Mesenchymal stem cell (in vitro differentiated cells and primary cell): Measurements from ENCODE around the gene SLC25A18.

ENCODE experiments used
- DNase-seq: peaks from one replicate; pipeline ENCODE4 v3.0.0-alpha.2; 2013
- H2AFZ ChIP-seq: one replicate; pipeline ENCODE4 v1.6.1; 2013; ENCODE audit warnings: low read depth, mild to moderate bottlenecking, control low read depth, inconsistent platforms, low read length, moderate library complexity
- H2AK5ac ChIP-seq: 2 replicates; pipeline ENCODE4 v1.6.1; 2013; ENCODE audit warnings: low read length, moderate library complexity, mild to moderate bottlenecking, inconsistent platforms; ENCODE audit not compliant: severe bottlenecking
- H2BK120ac ChIP-seq: one replicate; pipeline ENCODE4 v1.6.1; 2013; ENCODE audit warnings: low read depth, mild to moderate bottlenecking, inconsistent platforms, low read length, moderate library complexity
- H2BK12ac ChIP-seq, 2 experiments: one replicate each; pipeline ENCODE4 v1.6.1; 2013; ENCODE audit warnings: inconsistent platforms in 2 of 2, low read length in 2 of 2, mild to moderate bottlenecking in 2 of 2, moderate library complexity in 2 of 2, control low read depth in 1 of 2
- H2BK15ac ChIP-seq: one replicate; pipeline ENCODE4 v1.6.1; 2013; ENCODE audit warnings: mild to moderate bottlenecking, low read depth, inconsistent platforms; ENCODE audit not compliant: poor library complexity, severe bottlenecking
- H2BK5ac ChIP-seq: 2 replicates; pipeline ENCODE4 v1.6.1; 2013; ENCODE audit warnings: low read depth, mild to moderate bottlenecking, low read length, control low read depth, inconsistent platforms; ENCODE audit not compliant: poor library complexity, severe bottlenecking
- H3K14ac ChIP-seq, 2 experiments: one replicate each; pipeline ENCODE4 v1.6.1; 2013; ENCODE audit warnings: inconsistent platforms in 2 of 2, low read length in 2 of 2, control low read depth in 1 of 2, mild to moderate bottlenecking in 1 of 2, moderate library complexity in 1 of 2
- H3K18ac ChIP-seq, 2 experiments: one replicate each; pipeline ENCODE4 v1.6.1; 2013; ENCODE audit warnings: inconsistent platforms in 2 of 2, low read length in 2 of 2, control low read depth in 1 of 2, low read depth in 1 of 2, mild to moderate bottlenecking in 1 of 2
- H3K23ac ChIP-seq, 2 experiments: one replicate each; pipeline ENCODE4 v1.6.1; 2013; ENCODE audit warnings: inconsistent platforms in 2 of 2, low read length in 2 of 2, mild to moderate bottlenecking in 2 of 2, moderate library complexity in 2 of 2, control low read depth in 1 of 2
- H3K27ac ChIP-seq: 2 replicates; pipeline ENCODE4 v1.5.1; 2013; ENCODE audit warnings: mild to moderate bottlenecking, moderate library complexity, low read length, control low read depth, inconsistent platforms; ENCODE audit not compliant: poor library complexity, severe bottlenecking
- H3K27me3 ChIP-seq, 2 experiments: 2 replicates each; pipeline versions ENCODE4 v1.6.1 to v1.7.0; 2013; ENCODE audit warnings: low read length in 2 of 2, mild to moderate bottlenecking in 2 of 2, moderate library complexity in 2 of 2, control low read depth in 1 of 2, inconsistent platforms in 1 of 2; ENCODE audit not compliant: control insufficient read depth in 1 of 2, insufficient read depth in 1 of 2
- H3K36me3 ChIP-seq, 2 experiments: 2 replicates each; pipeline versions ENCODE4 v1.6.1 to v1.7.0; 2013; ENCODE audit warnings: low read length in 2 of 2, control low read depth in 1 of 2, inconsistent platforms in 1 of 2, low read depth in 1 of 2, mild to moderate bottlenecking in 1 of 2; ENCODE audit not compliant: insufficient read depth in 2 of 2, control insufficient read depth in 1 of 2
- H3K4ac ChIP-seq, 2 experiments: one replicate each; pipeline ENCODE4 v1.6.1; 2013; ENCODE audit warnings: inconsistent platforms in 2 of 2, low read length in 2 of 2, mild to moderate bottlenecking in 2 of 2, moderate library complexity in 2 of 2, control low read depth in 1 of 2, low read depth in 1 of 2
- H3K4me1 ChIP-seq: 2 replicates; pipeline ENCODE4 v1.6.1; 2013; ENCODE audit warnings: low read depth, low read length, control low read depth; ENCODE audit not compliant: control insufficient read depth, insufficient read depth
- H3K4me2 ChIP-seq: 2 replicates; pipeline ENCODE4 v1.6.1; 2013; ENCODE audit warnings: low read length, mild to moderate bottlenecking, inconsistent platforms; ENCODE audit not compliant: poor library complexity, severe bottlenecking
- H3K4me3 ChIP-seq, 2 experiments: 2 replicates each; pipeline versions ENCODE4 v1.5.1 to v1.7.0; 2013; ENCODE audit warnings: low read length in 2 of 2, mild to moderate bottlenecking in 2 of 2, control low read depth in 1 of 2, low read depth in 1 of 2; ENCODE audit not compliant: insufficient read depth in 1 of 2
- H3K79me1 ChIP-seq: replicated peaks from 2 replicates; pipeline ENCODE4 v1.6.1; 2013; ENCODE audit warnings: mild to moderate bottlenecking, control low read depth, low read length, inconsistent platforms; ENCODE audit not compliant: poor library complexity, severe bottlenecking
- H3K9ac ChIP-seq: 2 replicates; pipeline ENCODE4 v1.7.0; 2013; ENCODE audit warnings: mild to moderate bottlenecking, low read length, moderate library complexity
- H3K9me3 ChIP-seq: 2 replicates; pipeline ENCODE4 v1.7.0; 2013; ENCODE audit warnings: mild to moderate bottlenecking, low read length; ENCODE audit not compliant: control insufficient read depth
- H4K8ac ChIP-seq: one replicate; pipeline ENCODE4 v1.6.1; 2013; ENCODE audit warnings: inconsistent platforms, mild to moderate bottlenecking, low read length, moderate library complexity
- H4K91ac ChIP-seq: one replicate; pipeline ENCODE4 v1.6.1; 2013; ENCODE audit warnings: mild to moderate bottlenecking, low read length, inconsistent platforms
- WGBS: methylation state at CpG from one replicate; pipeline ENCODE4 v1.1.7; 2013; ENCODE audit warnings: mixed read lengths; 5-methylcytosine and 5-hydroxymethylcytosine counted together

SLC25A18 gene

GRCh38 chr22:17580441-17581031 lies 17.2 kb downstream of the SLC25A18 start:
- 81% methylated on average over 15 of the region's 15 CpGs for WGBS
- no peak overlapping the region for H4K91ac ChIP-seq
- H3K18ac ChIP-seq, result no peak overlapping the region
- no peak overlapping the region for H3K9ac ChIP-seq
- no peak overlapping the region for H2BK15ac ChIP-seq
- no peaks in the 10 kb centered on the region for H3K27me3 ChIP-seq
- no peak overlapping the region for H2BK12ac ChIP-seq
- H3K14ac ChIP-seq, result no peak overlapping the region
- peaks cover 6% of the 10 kb centered on the region for H3K4me1 ChIP-seq
- H3K4me3 ChIP-seq, result no peak overlapping the region
- H3K4ac ChIP-seq, result no peak overlapping the region
- H4K8ac ChIP-seq, result no peak overlapping the region
- H3K27ac ChIP-seq, result no peak overlapping the region
- H3K4me2 ChIP-seq, result no peak overlapping the region
- no peak overlapping the region for H2AFZ ChIP-seq
- no peaks in the 10 kb centered on the region for H3K9me3 ChIP-seq
- H3K36me3 ChIP-seq, result no peaks in the 10 kb centered on the region
- no peak for DNase-seq
- H2BK120ac ChIP-seq, result no peak overlapping the region
- H2AK5ac ChIP-seq, result no peak overlapping the region
- H2BK5ac ChIP-seq, result no peak overlapping the region
- no peaks in the 10 kb centered on the region for H3K79me1 ChIP-seq
- H3K23ac ChIP-seq, result no peak overlapping the region

GRCh38 chr22:17581056-17581455 lies 17.8 kb downstream of the SLC25A18 start:
- no peaks in the 10 kb centered on the region for H3K9me3 ChIP-seq
- H3K9ac ChIP-seq, result no peak overlapping the region
- DNase-seq, result no peak
- H3K4me3 ChIP-seq, result no peak overlapping the region
- H3K4me1 ChIP-seq, result peaks cover 6% of the 10 kb centered on the region
- no peak overlapping the region for H4K91ac ChIP-seq
- H3K27me3 ChIP-seq, result no peaks in the 10 kb centered on the region
- H3K23ac ChIP-seq, result no peak overlapping the region
- H2BK5ac ChIP-seq, result no peak overlapping the region
- H2BK15ac ChIP-seq, result no peak overlapping the region
- no peak overlapping the region for H2BK120ac ChIP-seq
- no peak overlapping the region for H2AFZ ChIP-seq
- H4K8ac ChIP-seq, result no peak overlapping the region
- no peak overlapping the region for H3K14ac ChIP-seq
- no peak overlapping the region for H3K4ac ChIP-seq
- H3K36me3 ChIP-seq, result no peaks in the 10 kb centered on the region
- 92% methylated on average over 21 of the region's 21 CpGs for WGBS
- H3K4me2 ChIP-seq, result no peak overlapping the region
- H3K18ac ChIP-seq, result no peak overlapping the region
- no peak overlapping the region for H2BK12ac ChIP-seq
- no peak overlapping the region for H3K27ac ChIP-seq
- H2AK5ac ChIP-seq, result no peak overlapping the region
- H3K79me1 ChIP-seq, result no peaks in the 10 kb centered on the region

DNA sequence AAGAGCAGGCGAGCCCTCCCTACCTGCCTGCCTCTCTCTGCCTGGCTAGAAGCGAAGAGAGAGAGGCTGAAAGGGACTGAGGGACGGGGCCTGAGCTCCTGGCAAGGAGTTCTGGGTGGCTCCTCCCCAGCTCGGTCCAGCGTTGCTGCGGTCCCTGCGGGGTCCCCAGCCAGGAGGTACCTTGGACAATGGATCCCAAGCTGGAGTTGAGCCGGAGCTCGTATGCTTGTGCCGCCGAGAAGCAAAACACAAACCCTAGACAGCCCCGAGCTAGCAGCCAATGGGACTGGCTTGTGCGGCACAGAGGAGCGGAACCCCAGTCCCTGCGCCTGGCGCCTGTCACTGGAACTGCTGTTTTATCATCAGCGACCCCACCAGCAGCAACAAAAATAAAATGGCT lies 18.3 kb downstream of the SLC25A18 start:
- H3K27ac ChIP-seq, result no peak overlapping the region
- no peak overlapping the region for H3K14ac ChIP-seq
- no peak overlapping the region for H3K4me2 ChIP-seq
- no peak overlapping the region for H2BK5ac ChIP-seq
- H2BK12ac ChIP-seq, result no peak overlapping the region
- H3K79me1 ChIP-seq, result no peaks in the 10 kb centered on the region
- no peak overlapping the region for H2BK120ac ChIP-seq
- H2AFZ ChIP-seq, result no peak overlapping the region
- H4K91ac ChIP-seq, result no peak overlapping the region
- no peak overlapping the region for H4K8ac ChIP-seq
- H3K4me3 ChIP-seq, result no peak overlapping the region
- H3K9me3 ChIP-seq, result no peaks in the 10 kb centered on the region
- no peak overlapping the region for H3K4ac ChIP-seq
- H3K4me1 ChIP-seq, result peaks cover 2% of the 10 kb centered on the region
- no peaks in the 10 kb centered on the region for H3K27me3 ChIP-seq
- no peak overlapping the region for H2AK5ac ChIP-seq
- H2BK15ac ChIP-seq, result no peak overlapping the region
- 96% methylated on average over 17 of the region's 17 CpGs for WGBS
- no peak for DNase-seq
- H3K23ac ChIP-seq, result no peak overlapping the region
- no peak overlapping the region for H3K9ac ChIP-seq
- no peaks in the 10 kb centered on the region for H3K36me3 ChIP-seq
- H3K18ac ChIP-seq, result no peak overlapping the region

GRCh38 chr22:17583151-17583550 lies 19.9 kb downstream of the SLC25A18 start:
- H3K4me2 ChIP-seq, result no peak overlapping the region
- no peak overlapping the region for H3K4me3 ChIP-seq
- peaks cover 5 to 7% of the 10 kb centered on the region in 2 experiments for H3K36me3 ChIP-seq
- H3K9me3 ChIP-seq, result no peaks in the 10 kb centered on the region
- H3K27ac ChIP-seq, result no peak overlapping the region
- H4K8ac ChIP-seq, result no peak overlapping the region
- H3K27me3 ChIP-seq, result no peaks in the 10 kb centered on the region
- no peak overlapping the region for H4K91ac ChIP-seq
- WGBS, result 89% methylated on average over 10 of the region's 10 CpGs
- no peak overlapping the region for H3K18ac ChIP-seq
- H2BK15ac ChIP-seq, result no peak overlapping the region
- H3K4ac ChIP-seq, result no peak overlapping the region
- H3K23ac ChIP-seq, result no peak overlapping the region
- H2BK12ac ChIP-seq, result no peak overlapping the region
- H3K79me1 ChIP-seq, result no peaks in the 10 kb centered on the region
- no peak overlapping the region for H2AK5ac ChIP-seq
- H2AFZ ChIP-seq, result no peak overlapping the region
- no peak overlapping the region for H3K9ac ChIP-seq
- H2BK120ac ChIP-seq, result no peak overlapping the region
- H3K14ac ChIP-seq, result no peak overlapping the region
- DNase-seq, result no peak
- H3K4me1 ChIP-seq, result no peaks in the 10 kb centered on the region
- H2BK5ac ChIP-seq, result no peak overlapping the region
